AG08396 (cell line): ENCODE measurements around the gene PDE6B.
"Not testable (repeated sequence)": the region's sequence is repeated elsewhere in the genome, so short reads cannot be mapped to it uniquely, and the experiment has no call there.

Experiments used
- DNase-seq: peaks from one replicate; pipeline ENCODE4 v3.0.0; 2012; ENCODE audit warnings: low spot score, mixed read lengths

PDE6B gene

DNA sequence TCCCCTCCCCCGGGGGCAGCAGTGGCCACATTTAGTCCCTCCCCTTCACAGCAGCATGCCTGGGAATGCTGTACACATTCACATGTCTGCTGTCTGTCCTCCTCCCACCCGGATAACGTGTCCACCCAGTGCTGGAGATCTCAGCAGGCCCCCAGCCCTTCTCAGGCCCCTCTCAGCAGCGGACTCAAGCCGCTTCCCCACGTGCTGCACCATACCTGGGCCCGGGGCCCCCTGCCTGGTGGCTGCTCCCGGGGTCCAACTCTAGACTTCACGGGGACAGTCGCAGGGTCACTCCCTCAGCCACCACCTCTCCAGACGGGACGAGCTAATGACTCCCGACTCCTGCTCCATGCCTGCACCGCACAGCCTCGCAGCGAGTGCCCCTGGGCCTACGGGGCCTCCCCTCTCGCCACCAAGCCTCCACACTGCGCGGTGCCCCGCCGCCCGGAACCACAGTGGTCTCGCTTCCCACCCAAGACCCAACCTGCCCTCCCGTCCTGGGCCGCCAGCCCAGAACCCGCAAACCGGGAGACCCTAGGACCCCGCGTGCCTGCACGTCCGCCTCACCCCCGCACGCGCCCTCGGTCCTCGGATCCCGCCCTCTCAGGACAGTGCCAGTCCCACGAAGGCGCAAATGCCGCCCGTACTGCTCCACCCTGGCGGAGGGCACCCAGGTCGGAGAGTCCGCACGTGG, 79.0 kb downstream of the PDE6B start:
- DNase-seq: no peak

DNA sequence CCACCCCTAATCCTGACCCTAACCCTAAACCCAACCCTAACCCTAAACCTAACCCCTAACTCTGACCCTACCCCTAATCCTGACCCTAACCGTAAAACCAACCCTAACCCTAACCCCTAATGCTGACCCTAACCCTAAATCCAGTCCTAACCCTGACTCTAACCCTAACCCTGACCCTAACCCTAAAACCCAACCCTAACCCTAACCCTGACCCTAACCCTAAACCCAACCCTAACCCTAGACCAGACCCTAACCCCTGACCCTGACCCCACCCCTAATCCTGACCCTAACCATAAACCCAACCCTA, 79.6 kb downstream of the PDE6B start:
- DNase-seq: no peak

DNA sequence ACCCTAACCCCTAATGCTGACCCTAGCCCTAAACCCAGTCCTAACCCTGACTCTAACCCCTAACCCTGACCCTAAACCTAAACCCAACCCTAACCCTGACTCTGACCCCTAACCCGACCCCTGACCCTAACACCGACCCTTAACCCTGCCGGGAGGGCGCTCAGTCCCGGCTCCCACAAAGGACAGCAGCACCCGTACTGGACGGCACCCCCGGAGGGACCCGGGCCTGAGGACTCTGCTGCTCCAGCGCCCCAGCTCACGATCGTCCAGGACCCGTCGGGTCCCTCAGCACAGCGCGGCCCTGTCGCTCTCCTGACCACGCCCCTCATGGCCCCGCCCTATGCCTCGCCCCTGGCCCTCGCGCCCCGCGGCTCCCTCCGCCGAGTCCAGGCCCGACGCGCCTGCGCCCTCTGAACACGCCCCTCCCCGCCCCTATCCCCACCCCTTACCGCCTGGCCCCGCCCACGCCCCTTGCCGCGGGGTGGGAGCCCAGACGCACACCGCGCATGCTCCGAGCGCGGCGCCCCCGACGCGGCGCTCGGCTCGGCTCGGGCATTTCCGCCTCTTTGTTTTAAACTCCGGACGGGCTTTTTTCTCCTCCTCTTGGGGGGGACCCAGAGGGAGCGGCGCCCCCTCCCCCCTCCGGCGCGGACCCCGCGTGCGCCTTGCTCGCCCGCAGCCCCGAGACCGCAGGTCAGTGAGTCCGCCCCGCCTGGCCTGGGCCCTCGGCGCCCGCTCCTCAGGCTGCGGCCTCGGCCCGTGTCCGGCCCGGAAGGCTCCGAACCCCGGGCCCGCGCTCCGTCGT, 80.1 kb downstream of the PDE6B start, which contains the start of gene PCGF3:
PCGF3 (plus strand) TSS at position 555 of the 805 bp plus-strand sequence. CDS start 27,849 bp downstream, outside the sequence.
- peak; percentile 100 for DNase-seq

DNA sequence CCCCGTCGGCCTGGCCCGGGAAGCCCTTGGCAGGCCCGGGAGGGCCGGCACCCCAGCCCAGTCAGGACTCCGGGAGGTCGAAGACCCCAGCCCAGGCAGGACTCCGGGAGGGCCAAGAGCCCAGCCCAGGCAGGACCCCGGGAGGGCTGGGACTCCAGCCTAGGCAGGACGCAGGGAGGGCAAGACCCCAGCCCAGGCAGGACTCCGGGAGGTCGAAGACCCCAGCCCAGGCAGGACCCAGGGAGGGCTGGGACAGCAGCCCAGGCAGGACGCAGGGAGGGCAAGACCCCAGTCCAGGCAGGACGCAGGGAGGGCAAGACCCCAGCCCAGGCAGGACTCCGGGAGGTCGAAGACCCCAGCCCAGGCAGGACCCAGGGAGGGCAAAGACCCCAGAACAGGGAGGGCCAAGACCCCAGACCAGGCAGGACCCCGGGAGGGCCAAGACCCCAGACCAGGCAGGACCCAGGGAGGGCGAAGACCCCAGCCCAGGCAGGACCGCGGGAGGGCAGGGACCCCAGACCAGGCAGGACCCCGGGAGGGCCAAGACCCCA, 80.8 kb downstream of the PDE6B start:
- DNase-seq: not testable (repeated sequence)

DNA sequence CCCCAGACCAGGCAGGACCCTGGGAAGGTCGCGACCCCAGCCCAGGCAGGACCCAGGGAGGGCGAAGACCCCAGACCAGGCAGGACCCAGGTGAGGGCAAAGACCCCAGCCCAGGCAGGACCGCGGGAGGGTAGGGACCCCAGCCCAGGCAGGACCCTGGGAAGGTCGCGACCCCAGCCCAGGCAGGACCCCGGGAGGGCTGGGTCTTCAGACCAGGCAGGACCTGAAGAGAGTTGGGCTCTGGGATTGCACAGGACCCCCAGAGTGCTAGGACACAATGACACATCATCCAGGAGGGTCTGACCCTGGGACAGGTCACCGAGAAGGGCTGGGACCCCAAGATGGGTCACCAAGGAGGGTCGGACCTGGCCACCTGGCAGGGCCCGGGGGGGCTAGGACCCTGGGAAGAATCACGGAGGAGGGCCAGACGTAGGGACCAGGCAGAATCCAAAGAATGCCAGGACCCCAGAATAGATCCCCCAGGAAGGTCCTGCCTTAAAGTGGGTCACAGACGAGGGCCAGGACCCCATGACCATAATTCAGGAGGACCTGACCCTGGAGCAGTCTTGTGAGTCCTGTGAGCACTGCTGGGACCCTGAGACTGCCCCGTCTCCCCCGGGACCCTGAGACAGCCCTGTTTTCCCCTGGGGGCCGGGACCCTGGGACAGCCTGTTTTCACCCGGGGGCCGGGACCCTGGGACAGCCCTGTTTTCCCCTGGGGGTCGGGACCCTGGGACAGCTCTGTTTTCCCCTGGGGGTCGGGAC, 81.6 kb downstream of the PDE6B start:
- no peak for DNase-seq

DNA sequence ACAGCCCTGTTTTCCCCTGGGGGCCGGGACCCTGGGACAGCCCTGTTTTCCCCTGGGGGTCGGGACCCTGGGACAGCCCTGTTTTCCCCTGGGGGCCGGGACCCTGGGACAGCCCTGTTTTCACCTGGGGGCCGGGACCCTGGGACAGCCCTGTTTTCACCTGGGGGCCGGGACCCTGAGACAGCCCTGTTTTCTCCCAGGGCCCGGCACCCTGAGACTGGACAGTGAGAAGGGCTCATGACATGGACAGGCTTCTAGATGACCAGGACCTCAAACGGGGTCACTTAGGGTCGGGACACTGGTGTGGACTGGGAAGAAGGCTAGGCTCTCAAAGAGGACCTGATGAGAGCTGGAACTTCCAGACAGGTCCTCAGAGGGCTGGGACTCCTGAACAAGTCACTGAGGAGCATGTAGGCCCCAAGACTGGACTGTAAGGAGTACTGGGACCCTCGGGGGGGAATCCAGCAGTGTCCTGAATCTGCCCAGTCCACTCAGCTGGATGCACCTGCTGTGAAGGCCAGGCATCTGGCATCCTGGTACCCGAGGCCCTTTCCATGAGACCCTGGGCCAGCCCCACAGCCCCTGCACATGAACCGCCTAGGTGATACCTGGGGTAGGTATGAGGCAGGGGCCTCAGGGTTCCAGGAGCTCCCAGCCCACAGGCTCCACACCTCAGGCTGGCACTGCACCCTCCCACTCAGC, 82.7 kb downstream of the PDE6B start:
- DNase-seq: no peak

DNA sequence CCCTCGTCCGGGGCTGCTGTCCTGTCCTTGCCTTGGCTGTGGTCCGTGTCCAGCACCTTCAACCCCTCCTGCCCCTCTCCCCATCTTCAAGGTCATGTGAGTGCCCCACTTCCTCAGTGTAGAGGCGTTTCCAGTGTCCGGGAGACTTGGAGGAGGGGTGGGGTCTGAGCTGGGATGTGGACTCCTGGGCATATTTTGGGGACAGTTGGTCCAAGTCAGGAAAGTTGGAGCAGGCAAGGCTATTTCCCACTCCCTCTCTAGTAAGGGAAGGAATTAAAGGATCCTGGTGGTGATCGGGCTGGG, 83.2 kb downstream of the PDE6B start:
- DNase-seq: no peak

DNA sequence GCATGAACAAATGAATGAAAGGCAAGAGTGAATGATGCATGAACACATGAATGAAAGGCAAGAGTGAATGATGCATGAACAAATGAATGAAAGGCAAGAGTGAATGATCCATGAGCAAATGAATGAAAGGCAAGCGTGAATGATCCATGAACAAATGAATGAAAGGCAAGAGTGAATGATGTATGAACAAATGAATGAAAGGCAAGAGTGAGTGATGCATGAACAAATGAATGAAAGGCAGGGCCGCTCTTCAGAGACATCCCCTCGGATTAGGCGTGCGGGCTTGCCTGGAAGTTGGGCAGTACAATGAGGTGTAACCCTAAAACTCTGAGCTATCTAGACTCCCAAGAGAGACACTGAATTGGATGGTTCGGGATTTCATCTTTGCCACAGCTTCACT, 84.0 kb downstream of the PDE6B start:
- no peak for DNase-seq

DNA sequence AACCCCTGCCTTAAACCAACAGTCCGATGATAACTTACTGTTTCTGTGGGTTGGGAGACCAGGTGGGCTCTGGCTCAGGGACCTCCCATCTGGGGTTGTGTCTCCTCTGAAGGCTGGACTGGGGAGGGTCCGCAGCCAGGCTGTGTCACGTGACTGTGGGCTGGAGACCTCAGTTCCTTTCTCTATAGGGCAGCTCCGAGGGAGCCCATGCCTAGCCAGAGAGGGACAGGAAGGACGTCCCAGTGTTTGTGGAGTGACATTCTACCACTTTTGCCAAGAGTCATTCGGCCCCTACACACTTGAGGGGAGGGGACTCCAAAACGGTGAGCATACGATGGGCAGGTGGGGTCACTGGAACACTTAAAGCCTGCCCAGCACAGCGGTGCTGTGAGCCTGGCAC, 84.7 kb downstream of the PDE6B start:
- DNase-seq: no peak

DNA sequence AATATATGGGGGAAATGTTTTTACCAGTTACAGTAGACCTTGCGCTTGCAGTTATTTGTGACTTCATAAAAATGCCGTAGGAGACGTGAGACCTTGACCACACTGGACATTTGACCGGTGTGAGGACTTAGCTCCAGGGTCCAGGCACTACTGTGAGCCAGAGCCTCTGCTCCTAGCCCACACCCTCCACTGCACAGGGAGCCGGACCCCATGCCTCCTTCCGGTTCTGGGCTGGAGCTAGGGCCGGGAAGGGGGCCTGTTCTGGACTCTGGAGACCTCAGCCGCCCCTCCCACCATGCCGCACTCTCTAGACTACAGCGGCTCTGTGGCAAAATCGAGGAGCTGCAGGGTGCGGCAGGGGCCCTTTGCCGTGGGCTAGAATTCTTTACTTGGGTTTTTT, 85.5 kb downstream of the PDE6B start:
- DNase-seq: no peak

DNA sequence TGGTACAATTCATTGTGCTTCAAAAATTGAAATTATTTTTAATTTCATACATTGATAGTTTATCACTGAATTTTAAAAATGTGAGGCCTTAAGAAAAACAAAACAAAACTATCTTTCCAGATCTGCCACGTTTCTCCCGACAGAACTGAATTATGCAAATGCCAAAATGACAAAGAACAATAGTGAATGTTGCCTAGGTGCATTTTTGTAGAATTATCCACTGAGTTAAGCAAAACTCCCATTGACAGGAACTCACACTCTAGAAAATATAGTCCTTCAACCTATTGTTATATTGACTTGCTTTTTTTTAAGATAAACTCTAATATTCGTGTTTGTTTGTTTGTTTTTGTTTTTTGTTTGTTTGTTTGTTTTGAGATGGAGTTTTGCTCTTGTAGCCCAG, 86.7 kb downstream of the PDE6B start:
- DNase-seq: no peak

DNA sequence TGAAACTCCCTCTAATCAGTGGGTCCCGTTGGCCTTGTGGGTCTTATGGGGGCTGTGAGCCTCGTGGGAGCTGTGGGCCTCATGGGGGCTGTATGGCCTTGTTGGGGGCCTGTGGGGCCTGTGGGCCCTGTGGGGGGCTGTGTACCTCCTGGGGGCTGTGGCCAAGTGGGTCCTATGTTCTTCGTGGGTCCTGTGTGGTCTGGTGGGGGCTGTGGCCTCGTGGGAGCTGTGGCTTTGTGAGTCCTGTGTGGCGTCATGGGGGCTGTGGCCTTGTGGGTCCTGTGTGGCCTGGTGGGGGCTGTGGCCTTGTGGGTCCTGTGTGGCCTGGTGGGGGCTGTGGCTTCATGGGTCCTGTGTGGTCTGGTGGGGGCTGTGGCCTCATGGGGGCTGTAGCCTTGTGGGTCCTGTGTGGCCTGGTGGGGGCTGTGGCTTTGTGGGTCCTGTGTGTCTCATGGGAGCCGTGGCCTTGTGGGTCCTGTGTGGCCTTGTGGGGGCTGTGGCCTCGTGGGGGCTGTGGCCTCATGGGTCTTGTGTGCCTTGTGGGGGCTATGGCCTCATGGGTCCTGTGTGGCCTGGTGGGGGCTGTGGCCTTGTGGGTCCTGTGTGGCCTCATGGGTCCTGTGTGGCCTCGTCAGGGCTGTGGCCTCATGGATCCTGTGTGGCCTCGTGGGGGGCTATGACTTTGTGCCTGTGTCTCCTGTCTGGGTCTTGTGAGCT, 87.7 kb downstream of the PDE6B start:
- no peak for DNase-seq

DNA sequence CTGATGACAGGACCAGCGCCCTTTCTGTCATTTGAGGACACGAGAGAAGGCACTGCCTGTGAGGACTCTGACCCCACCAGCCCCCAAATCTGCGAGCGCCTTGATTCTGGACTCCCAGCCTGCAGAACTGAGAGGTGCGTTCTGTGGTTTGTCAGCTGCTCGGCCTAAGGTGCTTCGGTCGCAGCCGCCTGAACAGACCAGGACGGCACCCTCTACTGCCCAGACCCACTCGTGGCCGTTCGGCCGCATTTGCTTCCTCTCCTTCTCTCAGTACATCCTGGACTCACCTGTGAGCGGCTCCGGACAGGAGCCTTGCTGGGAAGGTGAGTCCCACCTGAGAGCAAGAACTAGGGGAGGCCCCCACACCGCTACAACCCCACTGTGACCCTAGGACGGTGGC, 88.7 kb downstream of the PDE6B start:
- no peak for DNase-seq

DNA sequence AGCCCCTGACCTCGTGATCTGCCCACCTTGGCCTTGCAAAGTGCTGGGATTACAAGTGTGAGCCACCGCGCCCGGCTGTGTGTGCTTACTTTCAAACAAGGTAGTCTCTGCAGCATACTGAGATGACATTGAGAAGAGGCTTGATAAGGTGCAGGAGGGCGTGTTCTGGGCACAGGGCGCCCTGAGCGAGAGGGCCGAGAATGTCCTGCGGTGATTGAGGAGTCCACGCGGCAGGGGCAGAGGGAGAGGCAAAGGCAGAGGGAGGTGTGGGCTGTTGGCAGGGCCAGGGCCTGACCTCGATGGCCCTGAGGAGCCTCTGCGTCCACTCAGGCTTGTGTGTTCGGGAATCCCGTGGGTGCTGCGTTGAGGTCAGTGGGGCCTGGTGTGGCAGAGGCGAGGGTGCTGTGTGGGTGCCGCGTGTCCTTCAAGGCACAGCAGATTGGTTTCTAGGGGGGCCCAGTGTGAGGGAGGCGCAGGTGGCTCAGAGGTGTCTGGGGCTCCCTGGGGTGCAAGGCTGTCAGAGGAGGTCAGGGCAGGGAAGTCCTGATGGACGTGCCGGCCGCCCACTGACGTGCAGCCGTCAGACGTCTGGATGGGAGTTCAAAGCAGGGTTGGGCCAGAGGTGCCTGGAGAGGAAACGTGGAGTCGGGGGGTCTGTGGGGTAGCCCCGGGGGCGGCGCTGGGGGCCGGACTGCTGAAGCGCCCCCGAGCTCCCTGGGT, 92.4 kb downstream of the PDE6B start:
- DNase-seq: no peak

DNA sequence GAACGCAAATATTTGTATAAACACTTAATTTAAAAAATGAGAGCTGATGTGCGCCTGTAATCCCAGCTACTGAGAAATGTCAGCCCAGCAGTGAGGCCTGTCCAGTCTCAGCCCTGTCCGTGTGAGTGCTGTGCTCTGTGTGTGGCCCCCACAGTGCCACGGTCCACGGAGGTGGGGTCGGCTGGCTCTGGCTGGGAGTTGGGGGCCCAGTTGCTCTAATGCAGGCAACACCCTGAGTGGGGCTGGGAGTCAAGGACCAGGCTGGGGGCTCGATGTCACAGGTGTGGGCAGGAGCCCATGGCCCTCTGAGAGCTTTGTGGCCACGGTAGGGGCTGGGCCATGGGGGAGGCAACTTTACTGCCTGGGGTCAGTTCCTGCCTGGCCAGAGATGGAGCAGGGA, 93.1 kb downstream of the PDE6B start:
- DNase-seq: no peak
